Measurements from ENCODE around the gene ASXL2.
"Not testable (repeated sequence)": the region's sequence is repeated elsewhere in the genome, so short reads cannot be mapped to it uniquely, and the experiment has no call there.

The ASXL2 gene

DNA sequence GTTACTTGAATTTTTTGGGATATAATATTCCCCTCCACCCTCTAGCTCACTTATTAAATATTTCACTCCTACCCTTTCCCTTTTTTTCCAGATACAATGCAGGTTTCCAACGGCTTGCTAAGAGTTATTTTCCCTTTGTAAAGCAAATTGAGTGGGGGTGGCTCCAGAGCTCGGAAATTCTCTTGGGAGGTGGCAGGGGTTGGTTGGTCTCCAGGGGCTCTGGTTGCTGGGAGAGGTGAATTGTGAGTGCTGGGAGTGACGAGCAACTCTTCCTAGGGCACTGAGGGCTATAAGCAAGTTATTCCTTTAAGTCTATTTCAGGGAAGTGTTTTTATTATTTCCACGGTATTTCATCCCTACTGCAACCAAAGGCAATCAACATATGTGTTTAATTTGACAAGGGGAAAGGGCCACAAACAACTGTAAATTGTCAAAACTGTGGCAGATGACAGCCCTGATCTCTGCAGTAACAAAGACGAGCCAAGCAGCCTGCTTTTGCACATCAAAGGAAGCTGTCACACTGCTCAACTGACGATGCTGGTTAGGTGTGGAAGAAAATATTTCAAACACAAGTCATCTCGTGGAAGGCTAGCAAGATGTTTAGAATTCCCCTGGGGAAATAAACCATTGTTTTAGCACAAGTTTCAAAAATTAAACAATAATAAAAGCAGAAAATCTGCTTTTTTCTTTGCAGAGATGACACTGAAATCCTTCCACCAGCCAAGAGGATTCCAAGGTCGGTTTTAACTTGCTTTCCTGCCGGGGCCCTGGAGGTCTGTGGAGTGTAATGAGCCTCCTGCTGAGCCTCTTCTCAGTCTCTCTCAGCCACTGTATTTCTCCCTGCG is 34.8 kb upstream of the ASXL2 start:
- H3K4me3 ChIP-seq (ENCODE audit: low read depth, low read length) = no peak overlapping the region
- DNase-seq (ENCODE audit: low read depth) = no peak
- TF ChIP-seq CTCF (IDR thresholded peaks at IDR 0.05; ENCODE audit: control insufficient read depth, extremely low read depth, insufficient read depth) = no peak

GRCh38 chr2:25909574-25909973 is 31.3 kb upstream of the ASXL2 start:
- not testable (repeated sequence) for H3K4me3 ChIP-seq (ENCODE audit: low read depth, low read length); DNase-seq (ENCODE audit: low read depth)

- H3K4me3 ChIP-seq (ENCODE audit: low read depth, low read length) = no peak overlapping the region
- DNase-seq (ENCODE audit: low read depth) = no peak
- TF ChIP-seq CTCF (IDR thresholded peaks at IDR 0.05; ENCODE audit: control insufficient read depth, extremely low read depth, insufficient read depth) = no peak
Measured at GRCh38 chr2:25905126-25905525, 26.8 kb upstream of the ASXL2 start.

GRCh38 chr2:25903216-25903776 is 25.0 kb upstream of the ASXL2 start:
- no peak for DNase-seq (ENCODE audit: low read depth)
- no peak overlapping the region for H3K4me3 ChIP-seq (ENCODE audit: low read depth, low read length)
- TF ChIP-seq CTCF (IDR thresholded peaks at IDR 0.05; ENCODE audit: control insufficient read depth, extremely low read depth, insufficient read depth) = no peak

GRCh38 chr2:25899404-25899970 is 21.2 kb upstream of the ASXL2 start:
- H3K4me3 ChIP-seq (ENCODE audit: low read depth, low read length) = no peak overlapping the region
- no peak for TF ChIP-seq CTCF (IDR thresholded peaks at IDR 0.05; ENCODE audit: control insufficient read depth, extremely low read depth, insufficient read depth)
- no peak for DNase-seq (ENCODE audit: low read depth)

GRCh38 chr2:25897506-25897905 is 19.2 kb upstream of the ASXL2 start:
- no peak for DNase-seq (ENCODE audit: low read depth)
- TF ChIP-seq CTCF (IDR thresholded peaks at IDR 0.05; ENCODE audit: control insufficient read depth, extremely low read depth, insufficient read depth) = no peak
- H3K4me3 ChIP-seq (ENCODE audit: low read depth, low read length) = no peak overlapping the region

DNA sequence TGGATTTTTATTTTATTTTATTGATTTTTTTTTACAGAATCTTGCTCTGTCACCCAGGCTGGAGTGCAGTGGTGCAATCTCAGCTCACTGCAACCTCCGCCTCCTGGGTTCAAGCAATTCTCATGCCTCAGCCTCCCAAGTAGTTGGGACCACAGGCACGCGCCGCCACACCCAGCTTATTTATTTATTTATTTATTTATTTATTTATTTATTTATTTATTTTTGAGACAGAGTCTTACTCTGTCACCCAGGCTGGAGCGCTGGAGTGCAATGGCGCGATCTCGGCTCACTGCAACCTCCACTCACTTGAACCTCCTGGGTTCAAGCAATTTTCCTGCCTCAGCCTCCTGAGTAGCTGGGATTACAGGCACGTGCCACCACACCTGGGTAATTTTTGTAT is 18.0 kb upstream of the ASXL2 start:
- not testable (repeated sequence) for DNase-seq (ENCODE audit: low read depth); H3K4me3 ChIP-seq (ENCODE audit: low read depth, low read length)

DNA sequence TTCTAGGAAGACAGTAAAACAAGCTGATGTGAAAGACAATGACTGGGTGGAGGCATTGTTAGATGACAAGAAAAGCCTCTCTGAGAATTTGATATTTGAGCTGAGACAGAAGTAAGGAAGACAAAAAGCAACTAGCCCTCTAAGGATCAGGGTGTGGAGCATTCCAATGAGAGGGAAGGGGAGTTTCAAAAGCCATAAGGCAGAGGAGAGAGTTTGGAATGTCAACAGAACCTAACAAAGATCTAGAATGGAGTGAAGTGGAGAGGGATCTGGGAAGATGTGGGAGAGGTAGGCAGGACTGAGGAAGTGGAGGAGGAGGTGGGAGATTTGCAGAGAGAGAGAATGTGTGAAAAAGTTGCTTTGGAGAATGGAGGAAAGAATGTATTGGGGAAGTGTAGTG is 17.3 kb upstream of the ASXL2 start:
- DNase-seq (ENCODE audit: low read depth) = no peak
- no peak overlapping the region for H3K4me3 ChIP-seq (ENCODE audit: low read depth, low read length)
- no peak for TF ChIP-seq CTCF (IDR thresholded peaks at IDR 0.05; ENCODE audit: control insufficient read depth, extremely low read depth, insufficient read depth)

Measured in LNCaP clone FGC (cell line).